DMS153 treated with DMSO at 0.1 percent for 48 hours (cell line): ENCODE data around the gene DOCK7.
A peak's percentile ranks its signal among the peaks of the same experiment; 100 is the strongest.
"Not testable (repeated sequence)": the region's sequence is repeated elsewhere in the genome, so short reads cannot be mapped to it uniquely, and the experiment has no call there.

Experiments
- DNase-seq: peaks from one replicate; lab custom pipeline; 2025; ENCODE audit not compliant: unreplicated experiment; lab: John Stamatoyannopoulos, UW

DOCK7 gene

DNA sequence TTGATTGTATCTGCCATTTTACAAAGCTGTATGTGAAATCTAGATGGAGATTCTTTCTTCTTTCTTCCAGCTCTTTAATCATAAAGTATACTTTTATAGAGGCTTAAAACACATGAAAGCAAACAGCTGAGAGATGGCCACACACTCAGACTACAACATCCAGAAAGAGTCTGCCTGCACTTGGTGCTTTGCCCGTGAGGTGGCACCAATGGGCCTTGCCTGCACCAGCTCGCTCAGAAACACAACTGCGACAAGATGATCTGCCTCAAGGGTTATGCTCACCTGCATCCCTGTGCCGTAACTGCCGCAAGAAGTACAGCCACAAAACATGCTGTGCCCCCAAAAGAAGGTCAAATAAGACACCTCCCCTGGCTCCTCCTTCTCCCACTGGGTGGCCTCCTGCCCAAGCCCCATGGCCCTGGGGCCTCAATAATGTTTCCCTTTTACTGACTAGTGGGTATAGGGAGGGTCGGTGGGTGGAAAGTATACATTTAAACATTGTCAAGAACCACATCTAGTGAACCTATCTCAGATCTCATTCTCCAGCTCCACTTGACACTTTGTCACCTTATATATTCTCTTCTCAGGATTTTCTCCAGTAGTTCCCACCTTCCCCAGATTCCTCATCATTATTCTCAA, 157.6 kb downstream of the DOCK7 start:
- DNase-seq, result peak; percentile 9

DNA sequence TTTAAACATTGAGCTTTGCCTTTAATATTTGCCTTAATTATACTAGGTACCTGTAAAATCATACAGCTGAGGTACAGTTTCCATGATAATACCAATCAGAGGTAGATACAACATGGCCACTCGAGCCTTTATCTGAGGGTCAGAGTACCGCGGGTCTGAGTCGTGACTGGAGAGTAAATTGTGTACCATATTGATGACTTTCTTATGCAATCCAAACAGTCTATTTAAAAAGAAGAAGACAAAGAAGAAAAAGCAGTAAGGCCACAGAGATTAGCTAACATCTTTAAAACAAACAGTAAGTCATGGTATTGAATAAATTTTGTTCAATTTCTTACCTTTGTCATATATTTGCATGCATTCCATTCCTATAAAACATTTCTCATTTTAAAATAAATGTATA, 159.0 kb downstream of the DOCK7 start:
- no peak for DNase-seq

DNA sequence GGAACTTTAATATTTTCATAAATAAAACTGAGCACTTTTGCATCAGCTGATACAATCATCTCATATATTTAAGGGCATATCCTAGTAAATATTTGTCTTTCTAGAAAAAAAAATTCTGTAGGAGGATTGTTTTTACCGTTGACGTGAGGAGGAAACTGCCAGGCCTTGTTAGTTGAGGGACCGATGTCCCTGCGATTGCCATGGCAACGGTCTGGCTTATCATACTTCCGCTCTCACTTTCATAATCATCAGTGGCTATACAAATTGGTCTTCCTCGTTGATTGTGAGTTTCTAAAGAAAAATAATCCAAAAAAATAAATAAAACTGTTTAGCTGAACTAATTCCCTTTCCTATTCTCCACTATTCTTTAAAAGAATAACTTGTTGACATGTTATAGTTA, 160.2 kb downstream of the DOCK7 start:
- no peak for DNase-seq

DNA sequence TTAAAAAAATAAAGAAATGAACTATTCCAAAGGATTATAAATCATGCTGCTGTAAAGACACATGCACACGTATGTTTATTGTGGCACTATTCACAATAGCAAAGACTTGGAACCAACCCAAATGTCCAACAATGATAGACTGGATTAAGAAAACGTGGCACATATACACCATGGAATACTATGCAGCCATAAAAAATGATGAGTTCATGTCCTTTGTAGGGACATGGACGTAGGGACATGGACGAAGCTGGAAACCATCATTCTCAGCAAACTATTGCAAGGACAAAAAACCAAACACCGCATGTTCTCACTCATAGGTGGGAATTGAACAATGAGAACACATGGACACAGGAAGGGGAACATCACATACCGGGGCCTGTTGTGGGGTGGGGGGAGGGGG, 160.8 kb downstream of the DOCK7 start:
- not testable (repeated sequence) for DNase-seq

- no peak for DNase-seq
Observed at GRCh38 chr1:62523860-62524259, 164.3 kb downstream of the DOCK7 start.

DNA sequence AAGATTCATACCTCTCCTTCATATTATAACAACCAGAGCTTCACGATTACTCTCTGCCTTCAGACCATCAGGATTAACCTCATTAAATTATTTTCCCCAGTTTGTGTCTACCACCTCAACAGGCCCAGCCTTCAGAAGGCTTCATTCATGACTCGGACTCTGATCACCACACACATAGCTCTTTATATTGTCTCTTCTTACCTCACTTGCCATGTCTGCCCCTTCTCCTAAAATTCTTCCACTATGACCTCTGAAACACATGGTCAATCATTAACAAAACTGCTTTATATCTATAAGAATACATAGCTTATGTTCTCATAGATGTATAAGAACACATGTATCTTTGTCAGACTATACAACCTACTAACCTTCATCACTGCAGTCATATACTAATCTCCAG, 171.6 kb downstream of the DOCK7 start:
- no peak for DNase-seq

- DNase-seq, result no peak
Observed at GRCh38 chr1:62514746-62515423, 173.3 kb downstream of the DOCK7 start.

DNA sequence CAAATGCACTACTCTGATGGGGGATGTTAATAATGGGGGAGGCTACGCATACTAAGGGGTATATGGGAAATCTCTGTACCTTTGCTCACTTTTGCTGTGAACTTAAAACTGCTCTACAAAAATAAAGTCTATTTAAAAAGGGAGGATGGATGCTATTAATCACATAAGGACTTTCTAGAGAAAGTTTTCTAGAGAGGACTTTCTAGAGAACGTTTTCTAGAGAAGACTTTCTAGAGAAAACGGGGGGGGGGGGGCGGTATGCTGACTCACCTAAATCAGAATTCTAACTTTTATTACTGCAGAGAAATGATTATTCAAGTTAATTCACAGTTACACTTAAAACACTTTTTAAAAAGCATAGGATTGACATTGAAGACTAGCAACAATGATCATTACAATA, 175.2 kb downstream of the DOCK7 start:
- no peak for DNase-seq

DNA sequence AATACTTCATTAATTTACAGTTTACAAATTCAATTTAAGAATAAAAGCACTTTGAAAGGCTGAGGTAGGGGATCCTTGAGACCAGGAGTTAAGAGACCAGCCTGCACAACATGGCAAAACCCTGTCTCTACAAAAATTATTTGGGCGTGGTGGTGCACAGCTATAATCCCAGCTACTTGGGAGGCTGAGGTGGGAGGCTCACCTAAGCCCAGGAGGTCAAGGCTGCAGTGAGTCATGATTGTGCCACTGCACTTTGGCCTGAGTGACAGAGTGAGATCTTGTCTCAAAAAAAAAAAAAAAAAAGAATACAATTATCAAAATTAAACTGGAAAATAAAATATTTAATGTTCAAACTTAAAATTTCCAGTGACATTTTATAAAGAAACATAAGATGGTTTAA, 179.2 kb downstream of the DOCK7 start:
- no peak for DNase-seq

GRCh38 chr1:62508187-62508758, 179.9 kb downstream of the DOCK7 start:
- DNase-seq, result peak; percentile 27

GRCh38 chr1:62500210-62500609, 188.0 kb downstream of the DOCK7 start:
- DNase-seq, result no peak

DNA sequence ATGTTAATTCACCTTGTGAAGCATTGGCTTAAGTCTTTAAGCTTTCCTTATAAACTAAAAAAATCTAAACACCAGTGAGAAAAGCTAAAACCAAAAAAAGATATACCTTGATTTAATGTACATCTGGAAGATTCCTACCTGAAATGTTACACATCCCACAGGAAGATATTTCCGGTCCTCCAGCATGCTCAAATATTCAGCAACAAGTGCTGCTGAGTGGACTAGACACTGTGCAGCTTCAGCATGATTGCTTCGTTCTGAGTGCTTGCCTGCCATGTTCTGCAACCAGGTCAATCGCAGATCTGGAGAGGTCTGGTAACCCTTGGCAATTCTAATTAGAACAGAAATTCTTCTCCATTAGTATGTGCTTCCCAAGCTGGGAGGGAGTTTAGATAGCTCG, 194.0 kb downstream of the DOCK7 start:
- no peak for DNase-seq

DNA sequence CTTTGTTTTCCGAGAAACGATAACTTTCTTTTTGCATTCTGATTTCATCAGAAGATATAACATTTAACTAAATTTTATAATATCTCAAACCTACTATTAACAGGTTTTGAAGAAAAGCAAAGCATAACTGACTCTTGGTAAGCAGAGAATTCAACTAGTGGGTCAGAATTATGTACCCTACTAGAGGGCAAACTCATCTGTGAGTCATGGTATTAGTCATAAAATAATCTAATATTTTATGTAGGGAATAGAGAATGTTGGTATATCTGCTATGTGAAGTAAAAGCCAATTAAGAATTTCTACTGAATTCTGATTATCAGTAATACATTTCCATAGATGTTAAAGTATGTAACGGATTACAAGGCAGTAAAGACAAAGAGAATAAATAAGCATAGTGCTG, 194.5 kb downstream of the DOCK7 start:
- no peak for DNase-seq

DNA sequence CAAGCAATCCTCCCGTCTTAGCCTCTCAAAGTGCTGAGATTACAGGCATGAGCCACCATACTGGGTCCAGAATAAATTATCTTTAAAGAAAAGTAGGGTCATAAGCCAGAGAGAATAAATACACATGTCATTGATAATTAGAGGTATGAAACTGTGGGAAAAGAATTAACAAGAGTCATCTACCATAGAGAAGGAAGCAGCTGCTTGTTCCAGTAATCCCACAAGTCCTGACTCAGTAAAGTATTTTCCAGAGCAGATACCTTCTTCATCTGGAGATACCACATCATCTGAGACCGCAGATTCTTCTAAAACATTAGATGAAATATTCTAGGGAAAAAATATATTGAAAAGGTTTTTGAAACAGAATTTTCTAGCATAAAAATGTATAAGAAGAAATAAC, 195.7 kb downstream of the DOCK7 start:
- no peak for DNase-seq

DNA sequence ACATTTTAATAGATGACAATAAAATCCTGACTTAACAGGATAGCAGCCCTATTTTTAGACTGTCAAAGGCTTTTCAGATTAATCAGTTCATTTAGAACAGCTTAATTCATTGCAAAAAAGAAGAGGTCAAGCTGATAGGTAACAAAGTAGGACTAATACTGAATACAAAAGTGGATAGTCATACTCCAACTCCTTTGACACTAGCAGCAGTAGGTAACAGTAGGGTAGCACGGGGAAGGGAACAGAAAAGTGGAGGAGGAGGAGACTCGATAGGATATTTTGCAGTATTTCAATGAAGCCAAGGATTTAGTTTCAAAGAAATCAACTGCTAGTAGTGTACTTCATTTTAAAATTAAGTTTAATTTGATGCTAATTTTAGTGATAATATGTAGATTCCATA, 200.2 kb downstream of the DOCK7 start:
- DNase-seq, result no peak

- no peak for DNase-seq
Observed at GRCh38 chr1:62484824-62485468, 203.2 kb downstream of the DOCK7 start.

DNA sequence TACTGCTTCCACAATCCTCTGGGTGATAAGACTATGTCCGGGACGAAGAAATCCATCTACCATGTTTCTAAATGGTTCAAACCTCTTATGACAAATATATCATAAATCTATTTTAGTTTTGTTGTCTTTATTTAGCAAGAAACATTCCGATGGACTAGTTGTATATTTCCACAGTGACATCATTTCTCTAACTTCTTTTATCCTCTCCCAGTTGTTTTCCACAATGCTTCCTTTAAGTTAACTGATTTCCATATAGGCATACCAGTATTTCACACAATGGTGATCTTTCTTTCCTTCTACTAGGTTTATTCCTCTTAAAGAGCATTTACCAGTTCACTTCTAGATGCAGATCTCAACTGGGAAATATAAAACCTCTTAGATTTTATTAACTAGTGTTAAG, 206.5 kb downstream of the DOCK7 start:
- no peak for DNase-seq

DNA sequence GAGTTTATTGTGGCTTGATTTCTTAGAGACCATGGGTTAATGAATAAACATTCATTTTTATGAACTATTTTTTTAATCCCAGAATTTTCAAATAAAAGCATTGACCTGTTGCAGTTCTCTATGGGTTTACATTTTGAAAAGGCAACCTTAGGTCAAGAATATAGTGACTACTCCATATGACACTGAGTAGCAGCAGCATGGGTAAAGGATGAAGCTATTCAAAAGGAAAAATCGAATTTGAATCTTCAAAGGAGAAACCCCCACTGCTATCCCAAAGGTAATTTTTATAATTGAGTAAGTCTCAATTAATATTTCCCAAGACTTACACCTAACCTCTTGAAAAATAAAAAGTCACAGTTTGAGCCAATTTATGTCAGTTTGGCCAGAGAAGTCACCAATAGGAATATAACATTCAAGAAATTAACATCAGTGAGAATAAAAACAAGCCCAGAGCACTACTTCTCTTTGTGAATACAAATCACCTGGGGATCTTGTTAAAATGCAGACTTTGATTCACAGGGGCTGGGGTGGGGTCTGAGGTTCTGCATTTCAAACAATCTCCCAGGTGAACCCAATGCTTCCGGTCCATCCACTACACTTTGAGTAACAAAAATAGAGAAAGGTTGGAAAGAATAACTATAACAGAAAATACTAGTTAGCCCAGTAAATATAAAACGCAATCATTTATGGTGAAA, 211.5 kb downstream of the DOCK7 start:
- DNase-seq, result no peak

- no peak for DNase-seq
Observed at GRCh38 chr1:62467092-62467491, 221.1 kb downstream of the DOCK7 start.

DNA sequence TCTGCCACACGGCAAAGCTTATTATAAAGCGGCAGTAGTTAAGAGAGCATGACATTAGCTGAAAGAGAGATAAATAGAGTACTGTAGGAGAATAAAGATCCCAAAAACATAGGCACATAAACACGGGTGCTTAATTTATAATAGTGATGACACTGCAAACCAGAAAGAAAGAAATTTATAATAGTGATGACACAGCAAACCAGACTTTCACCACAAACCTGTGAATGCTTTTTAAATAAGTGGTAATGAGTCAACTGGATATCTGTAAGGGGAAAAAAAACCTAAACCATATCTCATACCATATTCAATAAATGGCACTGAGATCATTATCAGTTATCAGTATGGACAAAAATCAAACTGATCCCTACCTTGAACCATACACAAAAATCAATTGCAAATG, 225.8 kb downstream of the DOCK7 start:
- DNase-seq, result no peak

- no peak for DNase-seq
Observed at GRCh38 chr1:62457955-62458354, 230.2 kb downstream of the DOCK7 start.

DNA sequence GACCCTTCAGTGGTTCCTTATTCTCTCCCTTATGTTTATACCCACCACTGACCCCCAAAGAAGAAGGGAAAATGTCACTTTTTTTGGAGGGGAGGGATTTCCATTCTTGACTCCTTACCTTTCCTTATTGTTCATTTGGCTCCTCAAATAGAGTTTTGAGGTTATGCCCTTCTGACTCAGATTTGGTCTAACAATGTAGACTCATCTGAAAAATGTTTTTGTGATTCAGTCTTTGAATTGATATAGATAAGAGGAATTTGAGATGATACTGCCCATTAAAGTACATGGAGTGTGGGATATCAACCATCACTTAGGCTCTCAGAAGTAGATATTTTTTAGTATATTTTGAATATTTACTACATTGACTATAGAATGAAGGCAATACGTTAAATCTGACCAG, 235.2 kb downstream of the DOCK7 start:
- DNase-seq, result no peak
